HG03039 (cell line): ENCODE results near the gene KIF6.

Source experiments
- ATAC-seq: cut with Tn5 transposase; IDR thresholded peaks from one replicate; pipeline ENCODE4 v1.9.1; 2021; ENCODE audit warnings: mild to moderate bottlenecking, moderate library complexity; ENCODE audit not compliant: unreplicated experiment

The KIF6 gene

DNA sequence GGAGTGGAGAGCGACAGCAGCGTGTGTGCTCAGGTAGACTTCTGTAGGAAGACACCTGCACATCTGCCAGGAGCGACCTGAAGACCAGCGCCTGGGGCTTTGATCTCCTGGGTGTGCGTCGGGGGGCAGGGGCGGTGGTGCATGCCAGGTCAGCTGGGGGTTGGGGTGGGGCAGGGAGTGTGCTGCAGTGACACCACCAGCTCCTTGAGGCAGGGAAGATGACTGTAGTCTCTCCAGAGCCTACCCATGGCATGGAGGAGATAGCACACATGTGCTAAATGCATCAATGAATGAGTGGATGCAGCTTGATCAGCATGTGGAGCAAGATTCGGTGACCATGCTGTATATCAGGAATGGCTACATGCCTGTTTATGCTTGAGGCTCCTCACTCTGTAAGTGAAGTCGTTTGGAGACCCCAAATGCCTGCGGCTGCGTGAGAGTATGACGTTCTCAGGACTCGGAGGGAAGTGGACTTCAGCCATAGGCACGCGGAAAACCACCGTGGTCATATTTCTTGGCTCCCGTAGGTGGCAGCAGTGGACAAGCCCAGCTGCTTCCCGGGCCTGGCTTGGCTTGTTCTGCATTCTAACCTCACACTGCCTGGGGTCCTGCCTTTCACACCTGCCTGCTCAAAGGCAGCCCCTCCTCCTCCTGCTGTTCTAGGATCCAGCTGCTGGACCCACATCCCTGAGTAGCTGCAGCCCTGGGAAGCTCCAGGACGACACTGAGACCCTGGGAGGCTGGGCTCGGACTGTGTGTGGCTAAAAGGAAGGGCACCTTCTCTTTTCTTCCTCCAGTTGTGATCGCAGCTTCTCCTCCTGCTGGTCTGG lies 363.3 kb downstream of the KIF6 start:
- no peak for ATAC-seq

DNA sequence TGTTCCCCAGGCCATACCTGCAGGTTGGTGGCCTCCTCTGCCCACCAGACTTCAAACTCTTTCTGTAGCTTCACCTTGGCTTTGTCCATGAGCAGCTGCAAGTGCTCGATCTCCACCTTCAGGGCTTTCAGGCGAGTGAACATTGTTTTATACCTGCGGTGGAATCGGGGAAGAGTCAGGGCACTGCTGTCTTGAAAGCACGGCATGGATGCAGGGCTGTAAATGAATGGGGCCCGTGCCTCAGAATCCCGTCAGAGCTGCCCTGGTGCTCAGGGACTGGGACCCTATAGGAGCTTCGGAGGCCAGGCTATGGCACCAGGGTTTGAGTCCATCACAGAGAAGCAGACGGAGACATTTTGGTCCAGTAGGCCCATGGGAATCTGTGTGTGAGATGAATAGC lies 364.8 kb downstream of the KIF6 start:
- no peak for ATAC-seq

DNA sequence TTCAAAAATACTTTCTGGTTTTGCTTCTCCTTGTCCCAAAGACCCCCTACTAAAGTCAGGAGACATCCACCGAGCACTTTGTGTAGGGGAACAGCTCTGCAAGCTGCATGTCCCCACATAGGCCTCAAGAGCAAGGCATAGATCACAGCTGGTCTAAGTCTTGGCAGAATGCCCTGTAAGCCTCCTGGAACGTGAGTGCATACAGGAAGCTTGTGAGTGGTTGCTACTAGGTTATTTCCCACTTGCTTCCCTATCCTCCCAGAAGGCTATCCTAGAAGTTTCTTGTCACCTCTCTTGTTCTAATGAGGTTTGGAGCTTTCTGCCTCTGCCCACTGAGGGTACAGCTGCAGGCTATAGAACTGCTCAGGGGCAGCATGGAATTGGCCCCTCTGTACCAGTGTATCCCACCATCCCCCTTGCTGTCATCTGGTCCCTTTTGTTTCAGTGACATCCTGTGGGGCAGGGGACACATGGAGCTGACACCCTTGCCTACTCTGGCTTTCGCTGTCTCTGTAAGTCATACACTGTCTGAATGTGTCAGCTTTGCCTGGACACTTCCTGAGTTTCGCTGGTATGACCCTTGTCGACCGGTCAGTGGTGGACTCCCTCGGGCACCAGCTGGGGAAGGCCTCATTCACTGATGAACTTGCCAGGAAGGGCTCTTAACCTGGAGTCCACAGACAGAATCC lies 367.1 kb downstream of the KIF6 start:
- ATAC-seq, result no peak

DNA sequence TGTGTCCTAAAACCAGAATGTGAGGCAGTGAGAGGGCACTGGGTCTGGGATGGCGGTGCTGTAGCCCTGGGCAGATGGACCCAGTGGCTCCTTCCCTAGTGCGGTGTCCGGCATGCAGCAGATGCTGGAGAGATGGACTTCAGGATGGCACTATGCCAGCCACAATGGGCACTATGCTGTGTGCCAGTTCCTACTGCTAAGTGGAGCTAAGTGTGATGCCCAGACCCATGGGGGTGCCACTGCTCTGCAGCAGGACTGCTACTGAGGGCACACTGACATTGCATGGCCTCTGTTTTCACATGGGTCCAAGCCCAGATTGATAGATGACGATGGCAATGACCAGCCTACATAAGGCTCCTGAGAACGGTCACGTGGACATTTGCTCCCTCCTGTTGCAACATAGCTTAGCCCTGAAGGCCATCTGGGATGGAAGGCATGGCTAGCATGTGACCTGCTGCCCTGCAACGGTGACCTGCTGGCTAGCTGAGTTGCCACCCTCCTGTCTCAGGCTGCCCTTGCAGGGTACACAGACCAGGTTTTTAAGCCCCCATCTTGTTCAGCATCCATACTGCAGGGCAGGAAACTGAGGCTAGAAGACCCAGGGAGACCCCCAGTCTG lies 371.4 kb downstream of the KIF6 start:
- no peak for ATAC-seq

DNA sequence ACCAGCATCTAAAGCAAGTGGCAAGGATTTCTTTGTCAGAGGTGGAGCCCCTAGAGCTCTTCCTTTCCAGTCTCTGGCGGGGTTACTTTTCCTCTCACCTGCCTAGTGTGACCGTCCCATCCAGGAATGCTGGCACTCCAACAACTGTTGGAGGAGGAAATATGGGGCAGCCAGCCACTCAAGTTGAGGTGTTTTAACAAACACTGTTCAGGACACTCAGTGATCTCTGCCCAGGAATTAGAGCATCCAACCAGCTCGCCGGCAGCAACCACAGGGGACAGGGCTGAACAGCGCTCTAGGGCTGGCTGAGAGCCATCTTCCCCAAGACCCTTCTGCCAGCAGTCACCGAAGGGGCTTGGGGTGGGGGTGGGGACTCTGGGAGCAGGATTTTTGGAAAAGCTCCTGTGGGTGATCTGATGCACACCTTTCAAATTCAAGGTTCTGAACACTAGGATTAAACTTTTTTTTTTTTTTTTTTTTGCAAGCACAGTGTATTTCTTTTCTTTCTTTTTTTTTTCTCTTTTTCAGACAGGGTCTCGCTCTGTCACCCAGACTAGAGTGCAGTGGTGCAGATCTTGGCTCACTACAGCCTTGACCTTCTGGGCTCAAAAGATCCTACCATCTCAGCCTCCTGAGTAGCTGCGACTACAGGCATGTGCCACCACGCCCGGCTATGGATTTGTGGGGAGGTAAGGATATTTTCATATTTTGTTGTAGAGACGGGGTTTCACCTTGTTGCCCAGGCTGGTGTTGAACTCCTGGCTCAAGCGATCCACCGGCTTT lies 374.3 kb downstream of the KIF6 start:
- ATAC-seq, result no peak

DNA sequence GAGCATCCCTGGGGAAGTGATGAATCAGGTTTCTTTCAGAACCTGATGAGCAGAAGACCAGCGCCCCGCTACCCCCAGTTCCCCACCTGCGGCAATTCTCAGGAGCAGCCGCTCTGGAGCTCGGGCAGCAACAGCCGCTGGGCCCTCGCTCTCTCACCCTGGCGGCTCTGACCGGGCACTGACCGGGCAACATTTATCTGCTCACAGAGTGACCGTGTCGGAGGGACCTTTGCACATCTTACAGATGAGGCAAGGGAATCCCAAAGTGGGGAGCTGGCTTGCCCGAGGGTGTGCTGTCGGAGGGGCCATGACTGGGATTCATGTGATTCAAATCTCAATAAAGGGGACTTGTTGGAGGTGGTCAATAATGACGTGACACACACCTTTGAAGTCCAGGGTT lies 376.5 kb downstream of the KIF6 start:
- ATAC-seq, result no peak

DNA sequence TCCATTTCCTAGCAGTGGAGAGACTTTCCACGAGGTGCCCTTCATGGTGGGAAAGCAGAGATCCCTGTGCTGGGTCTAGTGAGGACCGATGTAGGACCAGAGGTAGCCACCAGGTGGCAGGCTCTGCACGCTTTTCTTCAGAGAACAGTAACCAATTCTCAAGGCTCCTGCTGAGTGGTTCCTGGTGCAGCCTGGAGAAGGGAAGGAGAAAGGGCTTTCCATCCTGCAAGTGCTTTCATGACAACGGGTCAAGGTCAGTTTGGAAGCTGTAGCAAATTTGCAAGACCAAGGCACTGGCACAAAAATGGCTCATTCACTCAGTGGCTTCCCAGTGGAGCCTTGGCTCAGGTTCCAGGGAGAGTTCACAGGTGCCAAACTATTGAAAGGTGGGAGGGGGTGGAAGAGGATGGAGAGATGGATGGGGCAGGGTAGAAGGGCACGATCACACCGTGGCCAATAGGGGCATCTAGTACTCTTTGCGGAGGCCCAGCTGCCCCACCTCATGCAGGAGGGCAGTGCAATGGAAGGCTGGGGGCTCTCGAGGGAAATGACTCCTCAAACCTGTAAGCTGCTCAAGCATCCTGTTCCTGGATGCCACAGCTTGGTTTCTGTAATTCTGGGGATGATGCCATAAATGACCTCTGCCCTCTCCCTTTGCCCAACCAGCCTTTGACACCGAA lies 377.2 kb downstream of the KIF6 start:
- ATAC-seq, result no peak

DNA sequence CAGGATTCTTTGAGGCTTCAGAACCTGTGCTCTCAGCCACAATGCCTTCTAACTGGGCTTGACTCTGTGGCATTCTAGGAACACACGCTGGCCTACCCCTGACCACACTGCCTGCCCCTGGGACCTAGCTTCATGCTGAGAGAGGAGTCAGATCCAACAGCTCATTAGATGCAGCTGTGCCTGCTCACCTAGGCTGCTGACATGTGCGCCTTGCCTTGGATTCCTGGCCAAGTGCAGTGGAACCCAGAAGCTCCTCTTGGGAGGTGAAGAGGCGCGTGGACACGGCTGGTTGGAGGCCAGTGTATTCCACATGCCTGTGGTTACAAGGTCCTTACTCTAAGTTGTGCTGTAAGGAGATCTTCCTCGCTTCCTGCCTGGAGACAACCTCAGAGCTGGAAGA lies 378.0 kb downstream of the KIF6 start:
- no peak for ATAC-seq

DNA sequence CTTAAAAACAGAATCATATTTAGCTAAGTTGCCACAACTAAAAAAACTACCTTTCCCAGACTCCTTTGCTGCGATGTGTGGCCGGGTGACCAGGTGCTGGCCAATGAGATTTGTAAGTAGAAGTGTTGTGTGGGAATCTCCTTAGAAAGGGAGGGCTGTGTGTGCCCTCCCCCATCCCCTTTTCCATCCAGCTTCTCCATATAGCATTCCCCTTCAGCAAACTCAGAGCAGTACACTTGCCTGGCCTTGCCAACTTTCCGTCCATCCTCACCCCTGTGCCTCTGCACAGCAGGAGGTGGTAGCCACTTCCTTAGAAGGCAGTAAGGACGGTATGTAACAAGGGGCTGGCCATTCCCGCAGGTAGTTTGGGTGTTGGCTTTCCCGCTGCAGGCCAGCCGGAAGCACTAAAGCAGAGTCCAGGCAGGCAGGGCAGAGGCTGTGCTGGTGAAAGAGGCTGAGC lies 380.4 kb downstream of the KIF6 start:
- ATAC-seq, result no peak

DNA sequence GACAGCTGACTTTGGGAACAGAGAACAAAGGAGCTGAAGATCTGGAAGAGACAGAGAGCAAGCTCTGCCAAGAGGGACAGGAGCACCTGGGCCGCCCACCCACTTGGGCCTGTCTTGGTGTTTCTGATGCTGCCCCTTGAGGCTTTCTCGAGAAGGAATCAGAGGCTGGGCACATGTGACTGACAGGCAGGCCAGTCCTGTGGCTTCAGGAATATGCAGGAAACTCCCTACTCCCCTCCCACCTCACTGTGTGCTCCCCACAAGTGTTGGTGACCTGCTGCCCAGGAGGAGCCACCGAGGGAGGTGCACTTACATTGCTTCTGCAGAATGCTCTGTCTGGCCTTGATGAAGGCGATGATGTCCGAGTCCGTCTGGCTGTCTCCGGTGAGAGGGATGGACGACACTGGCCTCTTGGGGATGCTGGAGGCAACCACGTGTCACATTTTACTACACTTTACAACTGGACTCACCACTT lies 381.8 kb downstream of the KIF6 start:
- no peak for ATAC-seq

DNA sequence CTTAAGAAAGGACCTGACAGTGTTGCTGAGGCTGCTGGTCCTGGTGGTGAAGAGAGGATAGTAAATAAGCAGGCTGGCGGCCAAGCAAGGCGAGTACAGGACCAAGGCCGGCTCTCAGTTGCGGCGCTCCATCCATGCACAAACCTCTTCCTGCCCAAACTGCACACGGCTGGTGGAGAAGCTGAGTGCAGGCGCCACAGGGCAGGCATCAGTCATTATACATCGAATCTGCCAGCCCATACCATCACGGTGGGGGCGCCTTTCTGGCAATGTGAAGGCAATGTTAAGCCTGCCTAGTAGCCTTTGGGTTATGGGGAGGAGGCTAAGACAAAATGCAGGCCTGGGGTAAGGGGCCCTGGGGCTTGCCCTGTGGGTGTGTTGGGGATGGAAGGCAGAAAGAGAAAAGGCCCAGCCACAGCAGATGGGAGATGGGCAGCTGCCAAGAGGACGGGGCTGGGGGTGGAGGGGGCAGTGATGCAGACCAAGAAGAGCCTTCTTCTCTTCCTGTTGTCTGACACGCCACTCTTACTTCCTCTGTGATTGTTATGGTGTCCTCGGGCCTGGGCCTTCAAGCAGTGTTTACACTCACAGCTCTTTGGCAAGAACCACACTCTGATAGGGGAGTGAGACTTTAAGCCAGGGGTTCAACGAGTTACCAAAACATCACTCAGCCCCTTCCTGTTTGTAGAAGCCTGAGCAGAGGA lies 382.4 kb downstream of the KIF6 start:
- no peak for ATAC-seq

DNA sequence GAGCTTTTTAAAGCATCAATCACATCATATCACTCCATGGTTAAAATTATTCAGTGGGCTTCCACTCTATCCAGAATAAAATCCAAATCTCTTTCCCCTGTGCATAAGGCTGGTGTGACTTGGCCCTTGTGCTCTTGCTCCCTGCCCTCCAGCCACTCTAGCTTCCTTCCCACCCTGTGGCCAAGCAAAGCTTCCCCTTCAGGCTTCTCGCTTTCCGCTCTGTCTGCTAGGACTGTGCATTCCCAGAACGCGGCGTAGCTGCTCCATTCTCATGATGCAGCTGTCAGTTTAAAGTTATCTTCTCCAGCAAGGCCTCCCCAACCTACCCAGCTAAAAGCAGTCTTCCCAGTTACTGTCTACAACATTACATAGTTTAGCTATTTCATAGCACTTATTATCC lies 383.3 kb downstream of the KIF6 start:
- ATAC-seq, result no peak

DNA sequence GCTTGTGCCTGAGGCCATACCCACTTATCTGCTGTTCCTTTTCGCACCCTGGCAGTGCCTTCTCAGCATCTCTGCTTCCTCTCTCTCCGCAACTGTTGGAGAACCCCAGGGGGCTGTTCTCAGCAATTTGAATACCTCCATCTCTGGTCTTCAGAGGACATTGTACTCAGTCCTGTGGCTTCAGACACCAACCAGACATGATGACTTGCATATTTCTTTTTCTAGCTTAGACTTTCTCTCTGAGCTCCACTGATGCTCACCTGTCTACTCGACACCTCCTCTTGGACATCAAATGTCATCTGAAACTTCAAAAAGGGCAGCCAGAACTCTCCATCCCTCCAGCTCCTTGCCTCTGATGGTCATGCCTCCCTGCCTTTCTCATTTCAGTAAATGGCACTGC lies 383.9 kb downstream of the KIF6 start:
- no peak for ATAC-seq

DNA sequence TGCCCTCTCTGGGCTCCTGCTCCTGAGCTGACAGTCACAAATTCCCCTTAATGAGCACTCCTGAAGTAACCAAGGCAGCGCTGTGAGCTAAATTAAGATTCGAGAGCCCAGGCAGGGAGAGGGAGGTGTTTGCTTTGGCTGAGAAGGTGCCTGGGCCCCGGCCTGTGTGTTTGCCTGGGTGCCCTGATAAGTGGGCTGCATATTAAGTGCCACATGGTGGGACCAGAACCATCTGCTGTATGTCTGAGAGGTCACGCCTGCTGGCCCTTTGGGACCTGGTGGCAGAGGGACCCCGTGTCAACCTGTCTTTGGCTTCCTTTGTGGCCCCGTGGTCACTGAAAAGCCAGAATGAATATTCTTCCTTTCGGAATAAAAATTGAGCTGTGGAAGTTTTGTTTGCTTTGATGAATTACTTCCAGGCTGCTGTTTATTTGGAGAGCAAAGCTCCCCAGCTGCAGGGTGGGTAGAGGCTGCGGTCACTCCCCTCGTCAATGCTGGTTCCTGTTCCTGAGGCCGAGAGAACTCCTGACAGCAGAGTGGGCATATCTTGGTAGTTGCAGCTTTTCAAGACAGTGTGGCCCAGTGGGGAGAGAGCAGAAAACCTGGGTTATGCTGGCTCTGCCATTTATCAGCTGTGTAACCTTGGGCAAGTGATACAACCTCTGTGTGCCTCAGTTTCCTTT lies 385.2 kb downstream of the KIF6 start:
- ATAC-seq, result no peak

DNA sequence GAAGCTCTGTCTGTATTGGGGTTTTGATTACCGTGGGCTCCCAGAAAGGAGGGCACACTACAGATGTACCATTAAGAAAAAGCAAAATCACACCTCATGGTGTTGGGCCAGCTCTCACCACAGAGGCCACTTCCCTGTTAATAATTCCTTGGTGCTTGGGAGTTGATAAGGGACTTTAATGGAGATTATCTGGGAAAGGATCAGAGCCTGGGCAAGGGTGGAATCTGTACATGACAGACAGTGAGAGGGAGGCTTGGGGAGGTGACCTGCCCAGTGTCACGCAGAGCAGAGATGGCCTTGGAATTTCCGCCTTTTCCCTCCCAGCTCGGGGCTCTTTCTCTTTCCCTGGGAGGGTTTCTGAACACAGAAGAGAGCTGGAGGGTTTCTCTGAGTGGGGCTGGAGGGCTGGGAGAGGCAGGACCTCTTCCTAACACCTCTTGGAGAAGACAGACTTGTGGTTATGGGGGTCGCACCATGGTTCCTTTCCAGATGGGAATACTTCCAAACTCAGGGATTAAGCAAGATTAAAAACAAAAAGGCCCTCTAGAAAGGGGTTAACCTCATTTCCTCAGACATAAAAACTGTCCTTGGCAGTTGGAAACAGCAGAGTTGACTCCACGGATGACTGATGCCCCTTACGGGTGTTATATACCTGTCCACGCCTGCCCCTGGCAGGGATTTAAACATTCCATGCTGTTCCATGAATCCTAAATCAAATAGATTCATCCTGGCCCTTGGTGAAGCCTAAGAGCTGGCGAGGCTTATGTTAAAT lies 385.9 kb downstream of the KIF6 start:
- ATAC-seq, result no peak

DNA sequence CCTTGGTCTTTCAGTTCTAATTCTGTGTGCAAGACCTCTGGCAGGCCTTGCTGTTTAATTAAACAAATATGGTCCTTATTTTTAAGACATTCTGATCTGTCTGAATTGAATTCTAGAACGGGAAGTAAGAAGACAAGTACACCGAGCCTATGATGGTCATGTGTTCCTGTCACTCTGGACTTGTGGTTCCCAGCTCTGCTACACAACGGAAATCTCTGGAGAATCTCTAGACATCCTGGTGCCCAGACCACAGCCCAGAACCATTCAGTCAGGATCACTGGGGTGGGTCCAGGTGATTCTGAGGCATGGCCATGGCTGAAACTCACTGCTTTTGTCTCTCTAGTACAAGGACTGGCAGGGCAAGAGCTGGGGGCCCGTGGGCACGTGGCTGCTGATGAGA lies 386.8 kb downstream of the KIF6 start:
- no peak for ATAC-seq

DNA sequence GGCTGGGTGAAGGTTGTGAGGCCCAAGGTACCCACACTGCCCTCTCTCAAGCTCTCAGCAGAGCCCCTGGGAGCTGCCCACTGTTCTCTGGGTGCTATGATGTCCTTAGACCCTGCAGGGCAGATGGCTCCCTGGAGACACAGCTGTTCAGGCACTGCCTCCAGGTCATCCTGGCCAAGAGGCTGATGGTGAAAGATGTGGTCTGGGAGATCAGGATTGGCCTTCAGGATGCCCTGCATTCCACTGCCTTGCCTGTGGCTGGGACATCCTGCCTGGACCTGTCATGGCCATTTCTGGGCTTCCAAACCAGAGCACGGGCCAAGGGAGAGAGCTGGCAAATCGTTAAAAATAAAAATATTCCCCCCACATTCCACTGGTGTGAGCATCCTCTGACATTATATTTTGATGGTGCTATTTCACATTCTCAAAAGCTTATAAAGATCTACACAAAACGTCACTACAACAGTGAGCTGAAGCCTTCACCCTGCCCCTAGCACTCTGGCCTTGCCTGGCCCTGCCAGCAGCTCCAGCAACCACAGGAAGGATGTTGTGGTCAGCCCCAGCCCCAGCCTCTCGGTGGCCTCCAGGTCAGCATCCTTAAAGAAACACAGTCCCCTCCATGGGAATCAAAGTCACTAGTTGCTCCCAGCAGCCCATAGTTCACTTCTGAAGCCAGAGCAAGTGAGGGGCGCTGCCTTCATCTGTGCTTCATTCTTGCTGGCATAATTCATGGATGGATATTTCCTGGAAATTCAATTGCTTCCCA lies 389.2 kb downstream of the KIF6 start:
- no peak for ATAC-seq
